Activated CD8-positive, alpha-beta T cell treated with anti-CD3 and anti-CD28 coated beads for 36 hours (primary cell): ENCODE measurements around the gene ANKRD13D. TPM values are rescaled to one million over a fixed set of nuclear protein-coding genes. Genes with fewer than 3 reads are reported as not detected.

Experiments used
- ATAC-seq: fragments of 200-7000 bp; cut with Tn5 transposase; one replicate; pipeline ENCODE4 v1.10.0; 2021; ENCODE audit warnings: mild to moderate bottlenecking, moderate library complexity
- CTCF ChIA-PET: fragments of 350-600 bp; sonication (Branson Sonifier 250); formaldehyde crosslinking; loops from one replicate; lab custom pipeline; 2021; ENCODE audit warnings: antibody characterized with exemption; lab: Charles Lee
- POLR2A ChIA-PET: fragments of 350-600 bp; sonication (Branson Sonifier 250); formaldehyde crosslinking; loops from one replicate; lab custom pipeline; 2021; ENCODE audit warnings: antibody characterized with exemption; lab: Charles Lee
- DNase-seq: peaks from one replicate; pipeline ENCODE4 v3.0.0-alpha.2; 2020
- H3K27ac Mint-ChIP-seq: one replicate; pipeline ENCODE4 v1.8.0; 2021; ENCODE audit warnings: mild to moderate bottlenecking, mixed read lengths
- H3K27me3 Mint-ChIP-seq: one replicate; pipeline ENCODE4 v1.8.0; 2021; ENCODE audit warnings: mixed read lengths
- H3K36me3 Mint-ChIP-seq: one replicate; pipeline ENCODE4 v1.8.0; 2021; ENCODE audit warnings: low read depth, mixed read lengths
- H3K4me1 Mint-ChIP-seq: one replicate; pipeline ENCODE4 v1.8.0; 2021; ENCODE audit warnings: low read depth, mixed read lengths
- H3K4me3 Mint-ChIP-seq: one replicate; pipeline ENCODE4 v1.8.0; 2021; ENCODE audit warnings: mild to moderate bottlenecking, moderate library complexity, mixed read lengths
- H3K9me3 Mint-ChIP-seq: one replicate; pipeline ENCODE4 v1.8.0; 2021; ENCODE audit warnings: mixed read lengths
- CTCF ChIP-seq: fragments of 200-600 bp; IDR thresholded peaks from one replicate; pipeline ENCODE4 v1.8.0; 2022; ENCODE audit warnings: antibody characterized with exemption, mild to moderate bottlenecking
- intact Hi-C: fragments of 100-400 bp; cut with micrococcal nuclease; formaldehyde crosslinking; loops from one replicate; pipeline ENCODE4 v1.10.0; 2022
- total RNA-seq, 2 experiments: library from RNA; stranded (reverse); gene quantifications; one replicate each; pipeline ENCODE4 v1.2.3, GENCODE V29; 2021

ANKRD13D gene
- total RNA-seq, 2 experiments from 2014 or later: 75.4 to 78.7 TPM

DNA sequence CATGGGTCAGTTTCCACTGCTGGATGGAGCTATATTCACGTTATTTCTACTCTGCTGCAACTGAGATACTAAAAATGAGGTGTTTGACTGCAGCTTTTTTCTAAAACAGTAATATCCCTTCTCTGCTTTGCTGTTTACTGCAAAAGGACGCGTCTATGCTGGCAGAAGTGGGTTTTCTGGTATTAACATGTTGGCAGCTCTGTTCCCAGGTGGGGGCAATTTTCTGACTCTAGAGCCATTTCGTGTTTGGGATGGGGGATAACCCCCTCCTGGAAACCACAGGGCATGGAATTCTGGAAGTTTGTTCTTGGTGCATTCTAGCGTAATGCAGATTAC lies 17.9 kb upstream of the ANKRD13D start:
- no peak for DNase-seq
- CTCF ChIA-PET: interaction anchor here (0.9 to 7.1 kb wide), 9 partner anchors 9 to 111 kb away, joined by 3 to 65 read pairs (median 6); partner anchors contain the start of gene ANKRD13D
- Mint-ChIP-seq H3K36me3 (peaks cover 77% of the 10 kb centered on the region), H3K4me1 (peaks cover 58% of the 10 kb centered on the region), H3K4me3 (peak overlapping the region; percentile 90), H3K9me3 (no peaks in the 10 kb centered on the region), H3K27me3 (no peaks in the 10 kb centered on the region), H3K27ac (peak overlapping the region; percentile 97)
- intact Hi-C loops: loop anchor here (2.0 kb wide), 1 partner anchor 18 kb away; the partner anchor contains the start of gene ANKRD13D
- ATAC-seq: no peak
- no peak for TF ChIP-seq CTCF
- POLR2A ChIA-PET: interaction anchor here (0.7 to 19.8 kb wide), 15 partner anchors 9 to 213 kb away, joined by 3 to 308 read pairs (median 4); partner anchors contain the start of genes ANKRD13D, PTPRCAP and SSH3

DNA sequence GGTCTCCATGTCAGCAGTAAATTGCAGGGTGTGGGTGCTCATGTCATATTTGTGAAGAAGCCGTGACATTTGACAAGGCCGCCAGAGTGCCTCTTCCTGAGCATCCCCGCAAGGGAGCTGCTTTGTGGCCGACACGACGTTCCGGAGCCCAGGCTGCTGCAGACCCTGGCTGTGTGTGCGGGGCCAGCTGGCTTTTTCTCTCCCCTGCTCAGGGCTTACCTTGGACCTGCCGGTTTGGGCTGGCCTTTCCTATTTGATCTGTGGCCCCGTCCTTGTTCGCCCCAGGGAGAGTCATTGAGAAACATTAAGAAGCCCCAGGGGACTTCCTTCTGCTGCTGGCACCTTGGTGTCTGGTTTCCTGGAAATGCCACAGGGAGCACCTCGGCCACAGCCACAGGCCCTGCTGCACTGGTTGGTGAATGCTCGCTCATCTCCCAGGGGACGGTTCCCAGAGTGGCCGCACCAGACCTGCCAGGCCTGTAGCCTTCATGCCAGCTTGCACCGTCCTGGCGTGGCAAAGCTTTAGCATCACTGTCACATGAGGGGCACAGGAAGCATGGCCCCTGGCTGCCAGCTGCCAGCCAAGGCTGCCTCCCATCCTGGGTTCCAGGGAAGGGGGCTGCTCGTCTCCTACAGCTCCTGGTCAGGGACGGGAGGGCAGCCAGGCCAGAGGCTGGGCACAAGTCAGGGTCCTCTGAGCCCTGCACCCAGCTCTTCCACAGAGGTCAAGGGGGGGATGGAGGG lies 17.4 kb upstream of the ANKRD13D start:
- Mint-ChIP-seq H3K27ac (peak overlapping the region; percentile 97), H3K4me1 (peaks cover 63% of the 10 kb centered on the region), H3K9me3 (no peaks in the 10 kb centered on the region), H3K27me3 (no peaks in the 10 kb centered on the region), H3K4me3 (peak overlapping the region; percentile 90), H3K36me3 (peaks cover 80% of the 10 kb centered on the region)
- DNase-seq (peak; percentile 90), ATAC-seq (peak; percentile 25)
- POLR2A ChIA-PET: interaction anchor here (0.5 to 19.8 kb wide), 19 partner anchors 8 to 213 kb away, joined by 3 to 308 read pairs (median 4); partner anchors contain the start of genes ANKRD13D, PTPRCAP and SSH3
- no peak for TF ChIP-seq CTCF
- intact Hi-C loops: loop anchor here (2.0 kb wide), 1 partner anchor 17 kb away; the partner anchor contains the start of gene ANKRD13D
- CTCF ChIA-PET: interaction anchor here (0.6 to 7.1 kb wide), 11 partner anchors 9 to 111 kb away, joined by 3 to 65 read pairs (median 6); partner anchors contain the start of genes ANKRD13D and SSH3

DNA sequence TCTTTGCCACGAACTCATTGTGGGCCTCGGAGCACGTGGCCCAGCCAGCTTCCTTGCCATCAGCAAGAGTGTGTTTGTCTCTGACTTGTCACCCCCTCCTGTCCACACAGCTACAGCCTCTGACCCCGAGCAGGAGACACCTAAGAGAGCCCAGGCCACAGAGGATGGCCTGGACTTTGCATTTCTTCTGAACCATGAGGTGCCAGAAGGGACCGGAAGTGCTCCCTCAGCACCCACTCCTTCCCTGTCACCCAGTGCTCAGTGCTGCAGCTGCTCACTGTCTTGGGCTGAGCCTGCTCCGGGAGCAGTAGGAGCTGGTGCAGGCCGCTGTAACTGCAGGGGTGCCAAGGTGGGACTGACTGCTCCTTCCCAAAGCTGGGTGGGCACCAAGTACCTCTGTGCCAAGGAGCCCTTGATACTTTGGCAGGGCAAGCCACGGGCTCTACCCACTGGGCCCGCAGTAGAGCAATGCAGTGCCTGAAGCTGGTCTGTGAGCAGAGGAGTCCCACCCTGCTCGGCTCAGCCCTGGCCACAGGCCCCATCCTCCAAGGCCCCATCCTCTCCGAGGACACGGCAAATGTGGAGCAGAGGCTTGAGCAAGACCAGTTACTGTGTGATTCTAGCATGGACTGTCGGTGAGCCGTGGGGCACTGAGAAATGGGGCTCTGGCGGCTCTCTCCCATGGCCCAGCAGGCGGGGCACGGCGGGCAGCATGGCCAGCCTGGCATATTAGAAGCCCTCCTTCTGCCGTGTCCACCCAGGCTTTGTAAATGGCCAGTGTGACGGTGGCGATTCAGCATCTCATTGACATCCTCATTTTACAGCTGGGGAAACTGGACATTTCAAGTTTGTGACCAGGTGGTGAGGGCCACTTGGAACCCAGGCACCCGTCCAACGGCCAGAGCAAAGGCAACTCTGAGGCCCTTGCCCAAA lies 16.5 kb upstream of the ANKRD13D start:
- ATAC-seq (peak; percentile 15), DNase-seq (peak; percentile 70)
- intact Hi-C loops: no loop called here
- POLR2A ChIA-PET: interaction anchor here (0.6 to 19.8 kb wide), 12 partner anchors 7 to 212 kb away, joined by 3 to 308 read pairs (median 6); partner anchors contain the start of genes ANKRD13D and SSH3
- no peaks in the 10 kb centered on the region for H3K27me3 Mint-ChIP-seq
- peaks cover 66% of the 10 kb centered on the region for H3K4me1 Mint-ChIP-seq
- H3K4me3 Mint-ChIP-seq: peak overlapping the region; percentile 90
- TF ChIP-seq CTCF: no peak
- peaks cover 81% of the 10 kb centered on the region for H3K36me3 Mint-ChIP-seq
- peak overlapping the region; percentile 97 for H3K27ac Mint-ChIP-seq
- CTCF ChIA-PET: interaction anchor here (1.4 to 7.1 kb wide), 9 partner anchors 10 to 110 kb away, joined by 4 to 65 read pairs (median 10); partner anchors contain the start of genes ANKRD13D and SSH3
- no peaks in the 10 kb centered on the region for H3K9me3 Mint-ChIP-seq

DNA sequence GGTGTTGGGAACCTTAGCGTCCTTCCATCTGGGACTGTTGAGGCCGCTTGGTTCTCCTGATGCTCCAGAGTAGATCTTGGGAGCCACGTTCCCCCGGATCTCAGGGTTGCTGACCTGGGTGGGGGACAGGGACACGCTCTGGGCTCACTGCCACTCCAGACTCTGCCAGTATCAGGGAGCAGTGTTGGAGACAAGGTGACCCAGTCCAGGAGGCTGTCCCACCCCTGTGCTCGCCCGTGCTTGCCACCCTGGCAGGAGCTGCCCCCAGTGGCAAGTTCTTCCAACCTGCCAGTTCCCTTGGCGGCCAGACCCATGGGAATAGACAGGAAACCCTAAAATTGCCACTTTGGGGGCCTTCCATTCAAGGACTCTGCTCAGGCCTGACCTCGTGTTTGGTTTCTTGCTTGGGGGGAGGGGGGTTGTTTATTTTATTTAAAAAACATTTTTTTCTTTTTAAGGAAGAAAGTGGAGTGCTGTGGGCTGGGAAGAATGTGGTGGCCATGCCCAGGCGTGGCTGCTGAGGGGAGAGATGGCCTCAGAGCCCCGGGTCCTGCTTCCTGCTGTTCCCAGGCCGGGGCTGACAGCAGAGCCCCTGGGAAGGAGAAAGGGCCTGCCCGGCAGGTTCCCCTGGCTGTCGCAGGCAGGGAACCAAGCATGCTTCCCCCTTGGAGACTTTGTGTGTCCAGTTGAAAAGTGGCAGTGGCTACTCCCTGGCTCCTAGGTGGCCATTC lies 15.7 kb upstream of the ANKRD13D start:
- ATAC-seq (no peak), DNase-seq (no peak)
- no peak for TF ChIP-seq CTCF
- Mint-ChIP-seq H3K9me3 (no peaks in the 10 kb centered on the region), H3K4me1 (peaks cover 70% of the 10 kb centered on the region), H3K27me3 (no peaks in the 10 kb centered on the region), H3K27ac (peak overlapping the region; percentile 97), H3K4me3 (peak overlapping the region; percentile 90), H3K36me3 (peaks cover 81% of the 10 kb centered on the region)
- intact Hi-C loops: no loop called here
- ChIA-PET POLR2A (interaction anchor here (0.9 to 19.8 kb wide), 7 partner anchors 7 to 44 kb away, joined by 3 to 308 read pairs (median 16); partner anchors contain the start of genes ANKRD13D and SSH3), CTCF (interaction anchor here (1.4 to 7.1 kb wide), 5 partner anchors 10 to 78 kb away, joined by 4 to 55 read pairs (median 6); partner anchors contain the start of genes ANKRD13D and SSH3)
